MM.1S (cell line): ENCODE data around the gene TBC1D14.

Experiments used
- DNase-seq: peaks from one replicate; pipeline ENCODE4 v3.0.0-alpha.2; 2015
- H2AFZ ChIP-seq: fragments of 300-600 bp; sonication (generic); 2 replicates; pipeline ENCODE4 v1.6.0; 2016; ENCODE audit warnings: antibody characterized with exemption, low read length
- H3F3A ChIP-seq: fragments of 300-600 bp; sonication (generic); 2 replicates; pipeline ENCODE4 v1.6.1; 2016; ENCODE audit warnings: mild to moderate bottlenecking, antibody characterized with exemption, low read length, moderate library complexity, mixed read lengths; ENCODE audit not compliant: insufficient read depth
- H3K27ac ChIP-seq: fragments of 300-600 bp; sonication (generic); 2 replicates; pipeline ENCODE4 v1.5.1; 2016; ENCODE audit warnings: mild to moderate bottlenecking, low read length
- H3K27me3 ChIP-seq: fragments of 300-600 bp; sonication (generic); replicated peaks from 2 replicates; pipeline ENCODE4 v1.6.0; 2016; ENCODE audit warnings: low read length; ENCODE audit not compliant: insufficient read depth
- H3K36me3 ChIP-seq: fragments of 300-600 bp; sonication (generic); replicated peaks from 2 replicates; pipeline ENCODE4 v1.6.1; 2016; ENCODE audit warnings: mild to moderate bottlenecking, low read length, mixed read lengths; ENCODE audit not compliant: insufficient read depth
- H3K4me1 ChIP-seq: fragments of 300-600 bp; sonication (generic); 2 replicates; pipeline ENCODE4 v1.6.1; 2016; ENCODE audit warnings: low read length, mixed read lengths
- H3K4me2 ChIP-seq: fragments of 300-600 bp; sonication (generic); 2 replicates; pipeline ENCODE4 v1.6.0; 2016; ENCODE audit warnings: low read depth, low read length
- H3K4me3 ChIP-seq: fragments of 300-600 bp; sonication (generic); 2 replicates; pipeline ENCODE4 v1.5.1; 2016; ENCODE audit warnings: low read length, mixed read lengths
- H3K79me2 ChIP-seq: fragments of 300-600 bp; sonication (generic); 2 replicates; pipeline ENCODE4 v1.6.1; 2016; ENCODE audit warnings: mixed run types, low read length, mixed read lengths
- H3K9ac ChIP-seq: fragments of 300-600 bp; sonication (generic); 2 replicates; pipeline ENCODE4 v1.6.1; 2016; ENCODE audit warnings: low read length, mixed read lengths
- H3K9me2 ChIP-seq: fragments of 300-600 bp; sonication (generic); replicated peaks from 2 replicates; pipeline ENCODE4 v1.6.1; 2016; ENCODE audit warnings: mild to moderate bottlenecking, low read length, mixed read lengths; ENCODE audit not compliant: insufficient read depth
- H3K9me3 ChIP-seq: fragments of 300-600 bp; sonication (generic); replicated peaks from 2 replicates; pipeline ENCODE4 v1.6.1; 2016; ENCODE audit warnings: mild to moderate bottlenecking, low read length, mixed read lengths; ENCODE audit not compliant: insufficient read depth
- H4K20me1 ChIP-seq: fragments of 300-600 bp; sonication (generic); 2 replicates; pipeline ENCODE4 v1.6.1; 2016; ENCODE audit warnings: mild to moderate bottlenecking, low read length, moderate library complexity, mixed read lengths; ENCODE audit not compliant: insufficient read depth
- EZH2 ChIP-seq: fragments of 300-600 bp; sonication (generic); optimal IDR thresholded peaks from 2 replicates; pipeline ENCODE3; 2017; ENCODE audit warnings: low read depth, mild to moderate bottlenecking, antibody characterized with exemption, low read length, mixed read lengths
- EZH2phosphoT487 ChIP-seq: fragments of 300-600 bp; sonication (generic); IDR thresholded peaks from 2 replicates; pipeline ENCODE4 v1.6.1; 2018; ENCODE audit warnings: antibody characterized with exemption, low read length
- TF ChIP-seq, protein P1 (sequence below): fragments of 300-600 bp; sonication (generic); IDR thresholded peaks from 2 replicates; pipeline ENCODE4 v1.5.1; 2016; ENCODE audit warnings: antibody characterized with exemption, low read length, mixed read lengths

TBC1D14 gene

DNA sequence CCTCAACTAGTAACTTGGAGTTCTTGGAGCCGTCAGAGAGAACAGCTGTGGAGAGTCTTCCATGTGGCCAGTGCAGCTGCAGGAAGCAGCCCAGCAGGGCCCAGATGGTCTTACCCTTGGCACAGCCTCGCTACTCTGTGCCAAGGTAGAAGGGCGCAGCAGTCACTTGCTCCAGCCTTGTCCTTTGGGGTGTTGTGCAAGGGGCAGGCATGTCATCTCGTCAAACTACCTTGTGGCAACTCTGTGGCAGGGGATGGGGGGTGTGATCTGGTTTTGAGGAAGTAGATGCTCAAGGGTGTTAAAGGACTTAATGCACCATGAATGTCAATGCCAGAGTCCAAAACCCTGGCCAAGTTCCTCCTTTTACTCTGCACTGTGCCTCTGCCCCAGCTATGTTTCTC lies 34.2 kb upstream of the TBC1D14 start:
- Histone ChIP-seq H3K9me3 (no peaks in the 10 kb centered on the region), H2AFZ (no peak overlapping the region), H3F3A (no peaks in the 10 kb centered on the region), H3K9ac (no peak overlapping the region), H3K4me3 (no peak overlapping the region), H3K36me3 (0 out of 2 replicates have a peak, but pooled peaks cover 3% of the 10 kb centered on the region), H3K4me2 (no peak overlapping the region), H3K27ac (no peak overlapping the region), H4K20me1 (no peaks in the 10 kb centered on the region), H3K9me2 (no peaks in the 10 kb centered on the region), H3K4me1 (no peaks in the 10 kb centered on the region), H3K27me3 (no peaks in the 10 kb centered on the region), H3K79me2 (no peaks in the 10 kb centered on the region)
- DNase-seq = no peak
- TF ChIP-seq EZH2 (no peak), EZH2phosphoT487 (no peak)
- TF ChIP-seq, protein P1, sequence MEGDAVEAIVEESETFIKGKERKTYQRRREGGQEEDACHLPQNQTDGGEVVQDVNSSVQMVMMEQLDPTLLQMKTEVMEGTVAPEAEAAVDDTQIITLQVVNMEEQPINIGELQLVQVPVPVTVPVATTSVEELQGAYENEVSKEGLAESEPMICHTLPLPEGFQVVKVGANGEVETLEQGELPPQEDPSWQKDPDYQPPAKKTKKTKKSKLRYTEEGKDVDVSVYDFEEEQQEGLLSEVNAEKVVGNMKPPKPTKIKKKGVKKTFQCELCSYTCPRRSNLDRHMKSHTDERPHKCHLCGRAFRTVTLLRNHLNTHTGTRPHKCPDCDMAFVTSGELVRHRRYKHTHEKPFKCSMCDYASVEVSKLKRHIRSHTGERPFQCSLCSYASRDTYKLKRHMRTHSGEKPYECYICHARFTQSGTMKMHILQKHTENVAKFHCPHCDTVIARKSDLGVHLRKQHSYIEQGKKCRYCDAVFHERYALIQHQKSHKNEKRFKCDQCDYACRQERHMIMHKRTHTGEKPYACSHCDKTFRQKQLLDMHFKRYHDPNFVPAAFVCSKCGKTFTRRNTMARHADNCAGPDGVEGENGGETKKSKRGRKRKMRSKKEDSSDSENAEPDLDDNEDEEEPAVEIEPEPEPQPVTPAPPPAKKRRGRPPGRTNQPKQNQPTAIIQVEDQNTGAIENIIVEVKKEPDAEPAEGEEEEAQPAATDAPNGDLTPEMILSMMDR = no peak

DNA sequence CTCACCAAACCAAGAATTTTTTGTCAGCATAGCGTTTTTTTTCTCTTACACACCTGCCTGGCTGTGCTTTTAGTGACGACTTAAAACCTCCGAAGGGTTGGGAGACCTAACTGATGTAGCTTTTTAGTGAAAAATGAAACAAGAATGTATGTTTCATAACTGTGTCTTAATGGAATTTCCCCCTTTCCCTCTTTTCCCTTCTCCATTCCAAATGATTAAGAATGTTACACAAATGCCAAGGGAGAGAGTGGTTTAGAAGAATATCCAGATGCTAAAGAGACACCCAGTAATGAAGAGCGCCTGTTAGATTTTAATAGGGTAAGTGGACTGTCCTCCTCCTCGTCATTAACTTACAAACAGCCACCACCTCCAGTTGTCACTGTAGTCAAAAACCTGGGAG lies 33.2 kb upstream of the TBC1D14 start:
- DNase-seq = no peak
- H3K79me2 ChIP-seq = no peaks in the 10 kb centered on the region
- no peak overlapping the region for H3K4me2 ChIP-seq
- no peak overlapping the region for H3K4me3 ChIP-seq
- H3K9me2 ChIP-seq = no peaks in the 10 kb centered on the region
- H3K36me3 ChIP-seq = 0 out of 2 replicates have a peak, but pooled peaks cover 3% of the 10 kb centered on the region
- H3K27ac ChIP-seq = no peak overlapping the region
- TF ChIP-seq, protein P1 = no peak
- no peak for TF ChIP-seq EZH2phosphoT487
- TF ChIP-seq EZH2 = no peak
- H3F3A ChIP-seq = no peaks in the 10 kb centered on the region
- no peak overlapping the region for H3K9ac ChIP-seq
- H3K4me1 ChIP-seq = no peaks in the 10 kb centered on the region
- H4K20me1 ChIP-seq = no peaks in the 10 kb centered on the region
- no peaks in the 10 kb centered on the region for H3K9me3 ChIP-seq
- H2AFZ ChIP-seq = no peak overlapping the region
- no peaks in the 10 kb centered on the region for H3K27me3 ChIP-seq

DNA sequence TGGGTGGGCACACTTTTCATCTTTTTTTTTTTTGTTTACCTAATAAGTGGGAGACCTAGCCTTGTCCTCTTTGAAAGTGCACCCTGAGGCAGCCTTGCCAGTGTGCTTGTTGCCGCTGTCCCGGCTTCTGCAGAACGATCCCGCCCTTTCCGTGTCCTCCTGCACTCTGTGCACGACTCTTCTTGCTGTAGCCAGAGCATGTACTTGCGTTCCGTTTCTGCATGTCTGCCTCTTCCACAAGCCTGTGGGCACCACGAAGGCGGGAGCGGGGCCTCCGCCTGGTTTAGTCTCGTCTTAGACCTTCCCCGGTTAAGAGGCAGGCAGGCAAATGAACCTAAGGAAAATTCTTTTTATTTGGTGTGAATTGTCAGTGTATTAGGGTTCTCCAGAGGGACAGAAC lies 32.6 kb upstream of the TBC1D14 start:
- H3K9me3 ChIP-seq = no peaks in the 10 kb centered on the region
- DNase-seq = no peak
- TF ChIP-seq, protein P1 = no peak
- TF ChIP-seq EZH2 = no peak
- TF ChIP-seq EZH2phosphoT487 = no peak
- no peak overlapping the region for H2AFZ ChIP-seq
- H3K9ac ChIP-seq = no peak overlapping the region
- H4K20me1 ChIP-seq = no peaks in the 10 kb centered on the region
- no peak overlapping the region for H3K27ac ChIP-seq
- H3K27me3 ChIP-seq = no peaks in the 10 kb centered on the region
- H3K4me2 ChIP-seq = no peak overlapping the region
- H3F3A ChIP-seq = no peaks in the 10 kb centered on the region
- H3K4me3 ChIP-seq = no peak overlapping the region
- no peaks in the 10 kb centered on the region for H3K79me2 ChIP-seq
- 0 out of 2 replicates have a peak, but pooled peaks cover 3% of the 10 kb centered on the region for H3K36me3 ChIP-seq
- no peaks in the 10 kb centered on the region for H3K4me1 ChIP-seq
- no peaks in the 10 kb centered on the region for H3K9me2 ChIP-seq
